Measurements from ENCODE around the gene STK16.

The STK16 gene

GRCh38 chr2:219204425-219205164 lies 40.7 kb upstream of the STK16 start:
- no peak for TF ChIP-seq ZBTB7A (IDR thresholded peaks at IDR 0.05; ENCODE audit: low read depth)
- TF ChIP-seq MAX (IDR thresholded peaks at IDR 0.05), result no peak
- TF ChIP-seq EGR1 (IDR thresholded peaks at IDR 0.05), result no peak
- no peak for TF ChIP-seq CEBPB (IDR thresholded peaks at IDR 0.05)
- TF ChIP-seq, protein P1, sequence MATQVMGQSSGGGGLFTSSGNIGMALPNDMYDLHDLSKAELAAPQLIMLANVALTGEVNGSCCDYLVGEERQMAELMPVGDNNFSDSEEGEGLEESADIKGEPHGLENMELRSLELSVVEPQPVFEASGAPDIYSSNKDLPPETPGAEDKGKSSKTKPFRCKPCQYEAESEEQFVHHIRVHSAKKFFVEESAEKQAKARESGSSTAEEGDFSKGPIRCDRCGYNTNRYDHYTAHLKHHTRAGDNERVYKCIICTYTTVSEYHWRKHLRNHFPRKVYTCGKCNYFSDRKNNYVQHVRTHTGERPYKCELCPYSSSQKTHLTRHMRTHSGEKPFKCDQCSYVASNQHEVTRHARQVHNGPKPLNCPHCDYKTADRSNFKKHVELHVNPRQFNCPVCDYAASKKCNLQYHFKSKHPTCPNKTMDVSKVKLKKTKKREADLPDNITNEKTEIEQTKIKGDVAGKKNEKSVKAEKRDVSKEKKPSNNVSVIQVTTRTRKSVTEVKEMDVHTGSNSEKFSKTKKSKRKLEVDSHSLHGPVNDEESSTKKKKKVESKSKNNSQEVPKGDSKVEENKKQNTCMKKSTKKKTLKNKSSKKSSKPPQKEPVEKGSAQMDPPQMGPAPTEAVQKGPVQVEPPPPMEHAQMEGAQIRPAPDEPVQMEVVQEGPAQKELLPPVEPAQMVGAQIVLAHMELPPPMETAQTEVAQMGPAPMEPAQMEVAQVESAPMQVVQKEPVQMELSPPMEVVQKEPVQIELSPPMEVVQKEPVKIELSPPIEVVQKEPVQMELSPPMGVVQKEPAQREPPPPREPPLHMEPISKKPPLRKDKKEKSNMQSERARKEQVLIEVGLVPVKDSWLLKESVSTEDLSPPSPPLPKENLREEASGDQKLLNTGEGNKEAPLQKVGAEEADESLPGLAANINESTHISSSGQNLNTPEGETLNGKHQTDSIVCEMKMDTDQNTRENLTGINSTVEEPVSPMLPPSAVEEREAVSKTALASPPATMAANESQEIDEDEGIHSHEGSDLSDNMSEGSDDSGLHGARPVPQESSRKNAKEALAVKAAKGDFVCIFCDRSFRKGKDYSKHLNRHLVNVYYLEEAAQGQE (IDR thresholded peaks at IDR 0.05; ENCODE audit: low read depth), result no peak

GRCh38 chr2:219205165-219205538 lies 40.1 kb upstream of the STK16 start:
- TF ChIP-seq YY1 (IDR thresholded peaks at IDR 0.05; ENCODE audit: low read depth), result no peak
- no peak for TF ChIP-seq ZBTB7A (IDR thresholded peaks at IDR 0.05; ENCODE audit: low read depth)
- no peak for TF ChIP-seq CEBPB (IDR thresholded peaks at IDR 0.05)
- TF ChIP-seq MAX (IDR thresholded peaks at IDR 0.05), result no peak
- TF ChIP-seq FOXM1 (IDR thresholded peaks at IDR 0.05; ENCODE audit: borderline replicate concordance, low read depth), result no peak
- TF ChIP-seq NFIC (IDR thresholded peaks at IDR 0.05), result no peak
- TF ChIP-seq, protein P1 (IDR thresholded peaks at IDR 0.05; ENCODE audit: low read depth), result no peak
- TF ChIP-seq, protein P2, sequence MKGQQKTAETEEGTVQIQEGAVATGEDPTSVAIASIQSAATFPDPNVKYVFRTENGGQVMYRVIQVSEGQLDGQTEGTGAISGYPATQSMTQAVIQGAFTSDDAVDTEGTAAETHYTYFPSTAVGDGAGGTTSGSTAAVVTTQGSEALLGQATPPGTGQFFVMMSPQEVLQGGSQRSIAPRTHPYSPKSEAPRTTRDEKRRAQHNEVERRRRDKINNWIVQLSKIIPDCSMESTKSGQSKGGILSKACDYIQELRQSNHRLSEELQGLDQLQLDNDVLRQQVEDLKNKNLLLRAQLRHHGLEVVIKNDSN (IDR thresholded peaks at IDR 0.05), result no peak
- no peak for TF ChIP-seq EGR1 (IDR thresholded peaks at IDR 0.05)
- no peak for TF ChIP-seq TEAD4 (IDR thresholded peaks at IDR 0.05)
- TF ChIP-seq EP300 (IDR thresholded peaks at IDR 0.05; ENCODE audit: borderline replicate concordance), result no peak
- no peak for TF ChIP-seq TAF1 (IDR thresholded peaks at IDR 0.05; ENCODE audit: low read depth)

DNA sequence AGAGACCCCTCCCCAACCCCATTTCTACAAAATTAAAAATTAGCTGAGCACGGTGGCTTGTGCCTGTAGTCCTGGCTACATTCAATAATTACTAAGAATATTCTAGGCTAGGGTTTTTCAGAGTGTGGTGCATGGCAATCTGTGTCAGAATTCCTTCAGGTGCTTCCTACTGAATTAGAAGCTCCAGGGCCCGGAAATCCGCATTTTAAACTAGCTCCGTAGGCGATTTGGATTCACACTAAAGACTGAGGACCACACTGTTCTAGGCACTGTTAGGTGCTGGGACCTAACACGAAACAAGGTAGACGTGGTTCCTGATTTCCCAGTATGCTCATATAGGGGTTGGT lies 39.3 kb upstream of the STK16 start:
- no peak for TF ChIP-seq TCF12 (IDR thresholded peaks at IDR 0.05; ENCODE audit: low read depth)
- no peak for TF ChIP-seq YY1 (IDR thresholded peaks at IDR 0.05; ENCODE audit: low read depth)
- no peak for TF ChIP-seq FOXM1 (IDR thresholded peaks at IDR 0.05; ENCODE audit: borderline replicate concordance, low read depth)
- no peak for TF ChIP-seq TEAD4 (IDR thresholded peaks at IDR 0.05)
- no peak for TF ChIP-seq ZBTB7A (IDR thresholded peaks at IDR 0.05; ENCODE audit: low read depth)
- no peak for TF ChIP-seq TAF1 (IDR thresholded peaks at IDR 0.05; ENCODE audit: low read depth)
- TF ChIP-seq RAD21 (IDR thresholded peaks at IDR 0.05; ENCODE audit: low read depth), result no peak
- no peak for TF ChIP-seq CREB1 (IDR thresholded peaks at IDR 0.05; ENCODE audit: low read depth)
- no peak for TF ChIP-seq EP300 (IDR thresholded peaks at IDR 0.05; ENCODE audit: borderline replicate concordance)
- TF ChIP-seq, protein P1 (IDR thresholded peaks at IDR 0.05; ENCODE audit: low read depth), result no peak
- TF ChIP-seq EGR1 (IDR thresholded peaks at IDR 0.05), result no peak
- TF ChIP-seq MAX (IDR thresholded peaks at IDR 0.05), result no peak
- no peak for TF ChIP-seq CEBPB (IDR thresholded peaks at IDR 0.05)
- TF ChIP-seq, protein P2 (IDR thresholded peaks at IDR 0.05), result no peak
- TF ChIP-seq NFIC (IDR thresholded peaks at IDR 0.05), result no peak

DNA sequence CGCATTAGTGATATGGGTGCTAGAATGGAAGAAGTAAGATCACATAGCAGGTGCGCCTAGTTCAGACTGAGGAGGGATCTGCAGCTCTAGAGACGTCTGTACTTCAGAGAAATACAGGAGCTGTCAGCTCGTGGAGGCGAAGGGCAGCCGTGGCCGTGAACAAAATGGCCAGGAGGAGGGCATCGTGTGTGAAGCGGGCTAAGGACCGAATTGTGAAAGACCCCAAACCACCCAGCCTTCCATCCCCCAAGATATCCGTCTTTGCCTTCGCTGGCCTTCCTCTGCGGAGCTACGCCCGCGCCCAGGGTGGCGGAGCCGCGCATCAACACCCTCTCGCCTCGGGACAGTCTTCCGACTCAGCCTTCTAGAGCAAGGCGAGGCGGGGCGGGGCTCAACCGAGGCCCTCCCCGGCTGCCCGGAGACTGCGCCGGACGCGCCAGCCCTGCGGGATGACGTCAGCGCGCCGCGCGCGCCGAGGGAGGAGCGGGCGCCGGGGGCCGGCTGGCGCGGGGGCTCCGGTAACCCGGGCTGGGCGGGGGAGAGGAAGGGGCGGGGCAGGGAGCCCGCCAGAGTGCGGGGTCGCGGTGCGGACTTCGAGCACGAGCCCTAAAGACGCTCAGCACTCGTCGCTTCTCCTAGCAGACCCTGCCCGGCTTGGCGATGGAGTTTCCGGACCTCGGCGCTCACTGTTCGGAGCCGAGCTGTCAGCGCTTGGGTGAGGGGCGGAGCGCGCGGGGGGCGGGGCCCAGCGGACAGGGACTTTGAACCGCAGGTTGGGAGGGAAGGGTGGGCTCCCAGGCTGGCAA lies 38.7 kb upstream of the STK16 start, which contains the start of gene ZFAND2B:
Gene ZFAND2B, plus strand, starts transcription at position 455 of the 806 bp plus-strand sequence. Its CDS starts 206 bp downstream, at position 661.
- TF ChIP-seq TAF1 (IDR thresholded peaks at IDR 0.05; ENCODE audit: low read depth) (peak; percentile 84), YY1 (IDR thresholded peaks at IDR 0.05; ENCODE audit: low read depth) (peak; percentile 16; the same call in 1 of the 2 replicates), FOXM1 (IDR thresholded peaks at IDR 0.05; ENCODE audit: borderline replicate concordance, low read depth) (no peak), NFIC (IDR thresholded peaks at IDR 0.05) (no peak), TCF12 (IDR thresholded peaks at IDR 0.05; ENCODE audit: low read depth) (peak; percentile 9; the same call in 1 of the 2 replicates), RAD21 (IDR thresholded peaks at IDR 0.05; ENCODE audit: low read depth) (no peak), MAX (IDR thresholded peaks at IDR 0.05) (peak; percentile 72), TEAD4 (IDR thresholded peaks at IDR 0.05) (no peak), CREB1 (IDR thresholded peaks at IDR 0.05; ENCODE audit: low read depth) (peak; percentile 49; the same call in 1 of the 2 replicates)
- TF ChIP-seq, protein P2 (IDR thresholded peaks at IDR 0.05), result 0 out of 2 replicates have a peak, but pooled peaks have one; percentile 2
- TF ChIP-seq, protein P1 (IDR thresholded peaks at IDR 0.05; ENCODE audit: low read depth), result no peak
